Tibial artery (tissue), 4 donors: ENCODE results near the gene GCLC.

Source experiments
- DNase-seq, 2 donors: peaks; one replicate each; pipeline ENCODE4 v3.0.0-alpha.2; 2019
- H3K27ac ChIP-seq, 2 donors: fragments of 200-600 bp; sonication (generic) in 1 of 2; 1 replicate in 1 of 2; 2 replicates in 1 of 2; pipeline ENCODE4 v1.5.1; 2018 to 2019; ENCODE audit warnings: mild to moderate bottlenecking in 1 of 2
- H3K27me3 ChIP-seq, 2 donors: fragments of 200-600 bp; sonication (generic) in 1 of 2; one replicate each; pipeline versions ENCODE4 v1.5.1 to v1.6.0; 2016 to 2019
- H3K36me3 ChIP-seq, 3 donors: fragments of 200-600 bp; sonication (generic) in 2 of 3; one replicate each; pipeline ENCODE4 v1.5.1; 2016 to 2019; ENCODE audit warnings: mild to moderate bottlenecking in 2 of 3
- H3K4me1 ChIP-seq, 4 donors: fragments of 200-600 bp; sonication (generic) in 2 of 4; 1 replicate in 3 of 4; 2 replicates in 1 of 4; pipeline ENCODE4 v1.5.1; 2016 to 2019
- H3K4me3 ChIP-seq, 2 donors: fragments of 200-600 bp; sonication (generic) in 1 of 2; 1 replicate in 1 of 2; 2 replicates in 1 of 2; pipeline ENCODE4 v1.5.1; 2018 to 2019; ENCODE audit warnings: mild to moderate bottlenecking in 2 of 2
- H3K9me3 ChIP-seq, 3 donors: fragments of 200-600 bp; sonication (generic) in 1 of 3; one replicate each; pipeline ENCODE4 v1.5.1; 2016 to 2019
- CTCF ChIP-seq, 2 experiments: fragments of 200-600 bp in 1 of 2; fragments of 450-650 bp in 1 of 2; IDR thresholded peaks; one replicate each; pipeline ENCODE4 v1.5.1; 2017 to 2019; ENCODE audit warnings: antibody characterized with exemption in 2 of 2, mild to moderate bottlenecking in 1 of 2, moderate library complexity in 1 of 2
- intact Hi-C: fragments of 100-400 bp; cut with DNase I; formaldehyde crosslinking; loops from one replicate; pipeline ENCODE4 v1.15.0; 2023; ENCODE audit warnings: low total_unique reads

GCLC gene

GRCh38 chr6:53461041-53461656, 83.8 kb downstream of the GCLC start:
- no peak for DNase-seq
- H3K27me3 ChIP-seq: no peaks in the 10 kb centered on the region
- intact Hi-C loops: no loop called here
- no peak overlapping the region for H3K4me3 ChIP-seq
- TF ChIP-seq CTCF (IDR thresholded peaks at IDR 0.05): no peak
- no peaks in the 10 kb centered on the region for H3K9me3 ChIP-seq
- no peaks in the 10 kb centered on the region for H3K36me3 ChIP-seq
- H3K27ac ChIP-seq: no peak overlapping the region
- H3K4me1 ChIP-seq: peaks cover 0 to 3% (median 0%) of the 10 kb centered on the region in 4 donors

- Histone ChIP-seq H3K9me3 (no peaks in the 10 kb centered on the region), H3K27me3 (no peaks in the 10 kb centered on the region), H3K36me3 (no peaks in the 10 kb centered on the region), H3K4me3 (no peak overlapping the region), H3K27ac (no peak overlapping the region), H3K4me1 (peaks cover 0 to under 1% (median 0%) of the 10 kb centered on the region in 4 donors)
- TF ChIP-seq CTCF (IDR thresholded peaks at IDR 0.05): no peak
- intact Hi-C loops: no loop called here
- DNase-seq: no peak
Observed at GRCh38 chr6:53458105-53458866, 86.6 kb downstream of the GCLC start.

- H3K4me1 ChIP-seq: peaks cover 0 to 15% (median 2%) of the 10 kb centered on the region in 4 donors
- intact Hi-C loops: no loop called here
- DNase-seq: no peak
- H3K36me3 ChIP-seq: no peaks in the 10 kb centered on the region
- H3K4me3 ChIP-seq: no peak overlapping the region
- H3K27me3 ChIP-seq: no peaks in the 10 kb centered on the region
- TF ChIP-seq CTCF (IDR thresholded peaks at IDR 0.05): no peak
- no peaks in the 10 kb centered on the region for H3K9me3 ChIP-seq
- H3K27ac ChIP-seq: no peak overlapping the region
Observed at GRCh38 chr6:53456809-53457208, 88.1 kb downstream of the GCLC start.

- H3K27ac ChIP-seq: no peak overlapping the region
- DNase-seq: no peak
- no peak overlapping the region for H3K4me3 ChIP-seq
- H3K36me3 ChIP-seq: no peaks in the 10 kb centered on the region
- no peaks in the 10 kb centered on the region for H3K27me3 ChIP-seq
- no peak for TF ChIP-seq CTCF (IDR thresholded peaks at IDR 0.05)
- peaks cover 0 to 15% (median 2%) of the 10 kb centered on the region in 4 donors for H3K4me1 ChIP-seq
- H3K9me3 ChIP-seq: no peaks in the 10 kb centered on the region
- intact Hi-C loops: no loop called here
Observed at GRCh38 chr6:53455678-53456077, 89.2 kb downstream of the GCLC start.

- H3K4me3 ChIP-seq: no peak overlapping the region
- intact Hi-C loops: no loop called here
- H3K9me3 ChIP-seq: no peaks in the 10 kb centered on the region
- no peaks in the 10 kb centered on the region for H3K36me3 ChIP-seq
- no peak for TF ChIP-seq CTCF (IDR thresholded peaks at IDR 0.05)
- peaks cover 0 to 15% (median 2%) of the 10 kb centered on the region in 4 donors for H3K4me1 ChIP-seq
- no peak for DNase-seq
- no peaks in the 10 kb centered on the region for H3K27me3 ChIP-seq
- no peak overlapping the region for H3K27ac ChIP-seq
Observed at GRCh38 chr6:53451165-53451564, 93.7 kb downstream of the GCLC start.
